ENCODE results near the gene ENKD1. TPM values are rescaled to one million over a fixed set of nuclear protein-coding genes. Genes with fewer than 3 reads are reported as not detected.

ENKD1 gene
- total RNA-seq, 1 donor from 2014 or later = 11.4 TPM

GRCh38 chr16:67651039-67651438 lies 15.5 kb downstream of the ENKD1 start:
- no peak for DNase-seq (ENCODE audit: low read depth in 2 of 2)

- no peak for DNase-seq (ENCODE audit: low read depth in 2 of 2)
Measured at GRCh38 chr16:67650023-67650422, 16.5 kb downstream of the ENKD1 start.

- DNase-seq (ENCODE audit: low read depth in 2 of 2) = no peak
Measured at GRCh38 chr16:67649494-67649931, 17.0 kb downstream of the ENKD1 start.

GRCh38 chr16:67648764-67649407 lies 17.7 kb downstream of the ENKD1 start:
- no peak for DNase-seq (ENCODE audit: low read depth in 2 of 2)

GRCh38 chr16:67648088-67648763 lies 18.3 kb downstream of the ENKD1 start:
- no peak for DNase-seq (ENCODE audit: low read depth in 2 of 2)

- DNase-seq (ENCODE audit: low read depth in 2 of 2) = no peak
Measured at GRCh38 chr16:67647681-67648080, 18.9 kb downstream of the ENKD1 start.

- no peak for DNase-seq (ENCODE audit: low read depth in 2 of 2)
Measured at GRCh38 chr16:67647111-67647651, 19.4 kb downstream of the ENKD1 start.

GRCh38 chr16:67645397-67646121 lies 21.0 kb downstream of the ENKD1 start:
- no peak for DNase-seq (ENCODE audit: low read depth in 2 of 2)

- DNase-seq (ENCODE audit: low read depth in 2 of 2) = no peak
Measured at GRCh38 chr16:67644038-67644437, 22.5 kb downstream of the ENKD1 start.

- DNase-seq (ENCODE audit: low read depth in 2 of 2) = peak; percentile 53 to 58
Measured at GRCh38 chr16:67641779-67642708, 24.5 kb downstream of the ENKD1 start.

GRCh38 chr16:67637625-67638024 lies 28.9 kb downstream of the ENKD1 start:
- no peak for DNase-seq (ENCODE audit: low read depth in 2 of 2)

- no peak for DNase-seq (ENCODE audit: low read depth in 2 of 2)
Measured at GRCh38 chr16:67636713-67637112, 29.8 kb downstream of the ENKD1 start.

- DNase-seq (ENCODE audit: low read depth in 2 of 2) = no peak
Measured at GRCh38 chr16:67632415-67633172, 34.0 kb downstream of the ENKD1 start.

GRCh38 chr16:67628216-67628615 lies 38.3 kb downstream of the ENKD1 start:
- no peak for DNase-seq (ENCODE audit: low read depth in 2 of 2)

- DNase-seq (ENCODE audit: low read depth in 2 of 2) = no peak
Measured at GRCh38 chr16:67613808-67614207, 52.7 kb downstream of the ENKD1 start.

Other genes with a start within 250 kb of the ENKD1 start
- not detected in 2 replicates for gene HSD11B2, start 235.6 kb downstream of the ENKD1 start, total RNA-seq
- 86.7 and 153 TPM in 2 replicates for gene ATP6V0D1, start 185.6 kb downstream of the ENKD1 start, total RNA-seq
- gene AGRP, start 183.2 kb downstream of the ENKD1 start, total RNA-seq = not detected in 2 replicates
- gene RIPOR1, start 137.9 kb downstream of the ENKD1 start, total RNA-seq = 25.0 and 44.0 TPM in 2 replicates
- 22.6 and 26.8 TPM in 2 replicates for gene CTCF, start 104.2 kb downstream of the ENKD1 start, total RNA-seq
- 0.26 and 0.63 TPM in 2 replicates for gene CARMIL2, start 21.6 kb downstream of the ENKD1 start, total RNA-seq
- 10.5 and 11.4 TPM in 2 replicates for gene ACD, start 6.5 kb downstream of the ENKD1 start, total RNA-seq
- gene PARD6A, start 5.8 kb downstream of the ENKD1 start, total RNA-seq = 2.0 and 2.3 TPM in 2 replicates
- 3.2 and 3.3 TPM in 2 replicates for gene C16orf86, start 64 bp upstream of the ENKD1 start, total RNA-seq
- gene GFOD2, start 52.6 kb upstream of the ENKD1 start, total RNA-seq = 49.2 and 78.0 TPM in 2 replicates
- 5.0 and 11.4 TPM in 2 replicates for gene RANBP10, start 139.8 kb upstream of the ENKD1 start, total RNA-seq
- gene TSNAXIP1, start 140.1 kb upstream of the ENKD1 start, total RNA-seq = 0.26 and 0.51 TPM in 2 replicates
- 30.2 and 40.0 TPM in 2 replicates for gene THAP11, start 175.6 kb upstream of the ENKD1 start, total RNA-seq
- gene NUTF2, start 180.2 kb upstream of the ENKD1 start, total RNA-seq = 214 and 283 TPM in 2 replicates
- 14.5 and 20.0 TPM in 2 replicates for gene CENPT, start 180.9 kb upstream of the ENKD1 start, total RNA-seq
- gene EDC4, start 206.3 kb upstream of the ENKD1 start, total RNA-seq = 52.2 and 64.1 TPM in 2 replicates
- gene NRN1L, start 218.1 kb upstream of the ENKD1 start, total RNA-seq = 0.13 TPM in 2 replicates
- gene PSKH1, start 226.5 kb upstream of the ENKD1 start, total RNA-seq = 8.7 and 17.6 TPM in 2 replicates

Measured in dermis microvascular lymphatic vessel endothelial cell (primary cell).